Measurements from ENCODE around the gene CA9. TPM values are rescaled to one million over a fixed set of nuclear protein-coding genes. Genes with fewer than 3 reads are reported as not detected.
"Not testable (repeated sequence)": the region's sequence is repeated elsewhere in the genome, so short reads cannot be mapped to it uniquely, and the experiment has no call there.

CA9 gene
- total and polyA plus RNA-seq, 9 of the 15 experiments (the other 6 are each of a cell fraction or from before 2014, with no cell fraction given) = 0.15 to 10.6 (median 0.60) TPM; not detected in 4

DNA sequence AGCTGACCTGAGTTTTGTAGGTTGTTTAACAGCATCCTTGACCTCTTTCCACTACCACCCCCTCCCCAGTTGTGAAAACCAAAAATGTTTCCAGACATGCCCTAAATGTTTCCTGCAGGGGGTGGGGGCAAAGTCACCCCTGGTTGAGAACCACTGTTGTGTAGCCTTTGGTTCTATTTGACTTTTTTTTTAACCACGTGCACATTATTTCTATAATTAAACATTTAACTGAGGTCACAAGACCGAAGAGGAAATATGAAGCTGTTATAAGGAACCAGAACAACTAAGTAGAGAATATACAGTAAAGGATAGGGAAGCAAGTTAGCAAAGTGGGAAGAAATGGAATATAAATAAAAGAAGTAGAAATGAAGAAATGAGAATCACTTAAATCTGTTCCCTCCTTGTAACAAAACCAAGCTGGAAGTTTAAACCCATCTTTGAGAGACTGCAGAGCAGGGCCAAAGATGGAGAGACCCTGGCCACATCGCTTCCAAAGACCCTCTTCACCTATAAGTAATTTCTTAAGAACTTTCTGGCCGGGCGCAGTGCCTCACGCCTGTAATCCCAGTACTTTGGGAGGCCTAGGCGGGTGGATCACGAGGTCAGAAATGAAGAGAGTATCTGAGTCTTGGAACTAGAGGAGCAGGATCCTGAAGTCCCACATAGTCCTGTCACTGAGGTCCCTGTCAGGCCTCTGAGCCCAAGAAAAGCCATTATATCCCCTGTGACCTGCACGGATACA lies 37.4 kb upstream of the CA9 start (continued):
- TF ChIP-seq KAT7 (CRISPR knock-in tag; IDR thresholded peaks at IDR 0.05; ENCODE audit: borderline replicate concordance) = no peak
- no peak for TF ChIP-seq BHLHE40 (IDR thresholded peaks at IDR 0.05; ENCODE audit: low read length)

DNA sequence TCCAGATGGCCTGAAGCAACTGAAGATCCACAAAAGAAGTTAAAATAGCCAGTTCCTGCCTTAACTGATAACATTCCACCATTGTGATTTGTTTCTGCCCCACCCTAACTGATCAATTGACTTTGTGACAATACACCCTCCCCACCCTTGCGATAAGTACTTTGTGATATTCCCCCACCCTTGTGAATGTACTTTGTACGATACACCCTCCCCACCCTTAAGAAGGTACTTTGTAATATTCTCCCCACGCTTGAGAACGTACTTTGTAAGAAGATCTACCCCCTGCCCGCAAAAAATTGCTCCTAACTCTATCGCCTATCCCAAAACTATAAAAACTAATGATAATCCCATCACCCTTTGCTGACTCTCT lies 36.9 kb upstream of the CA9 start:
- 81% methylated on average over 6 of the region's 6 CpGs for WGBS (ENCODE audit: insufficient coverage, low coverage, missing lambda C conversion rate)
- not testable (repeated sequence) for BruUV-seq (replicated peaks)

DNA sequence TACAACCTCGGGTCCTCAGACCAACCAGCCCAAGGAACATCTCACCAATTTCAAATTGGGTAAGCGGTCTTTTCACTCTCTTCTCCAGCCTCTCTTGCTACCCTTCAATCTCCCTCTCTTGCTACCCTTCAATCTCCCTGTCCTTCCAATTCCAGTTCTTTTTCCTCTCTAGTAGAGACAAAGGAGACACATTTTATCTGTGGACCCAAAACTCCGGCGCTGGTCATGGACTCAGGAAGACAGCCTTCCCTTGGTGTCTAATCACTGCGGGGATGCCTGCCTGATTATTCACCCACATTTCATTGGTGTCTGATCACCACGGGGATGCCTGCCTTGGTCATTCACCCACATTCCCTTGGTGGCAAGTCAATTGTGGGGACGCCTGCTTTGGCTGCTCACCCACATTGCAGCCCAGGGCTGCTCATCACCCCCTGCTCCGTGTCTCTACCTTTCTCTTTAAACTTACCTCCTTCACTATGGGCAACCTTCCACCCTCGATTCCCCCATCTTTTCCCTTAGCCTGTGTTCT lies 36.2 kb upstream of the CA9 start:
- 24% methylated on average over 2 of the region's 9 CpGs for WGBS (ENCODE audit: insufficient coverage, low coverage, missing lambda C conversion rate)
- DNase-seq (ENCODE audit: extremely low read depth in 1 of 4, low spot score in 3 of 4); in situ Hi-C loops (cut with MboI); H3K27ac ChIP-seq (ENCODE audit: extremely low read depth, low read depth, low read length); BruUV-seq (replicated peaks); H3K9me3 ChIP-seq (replicated peaks; ENCODE audit: control insufficient read depth, insufficient read depth, low read depth, low read length); H3K4me2 ChIP-seq (ENCODE audit: insufficient read depth, low read length); POLR2A ChIA-PET; H3K9ac ChIP-seq (ENCODE audit: insufficient read depth in 1 of 2, low read depth in 2 of 2, low read length in 2 of 2); CTCF ChIA-PET (ENCODE audit: low intra/inter-chr PET ratio); intact Hi-C loops (cut with micrococcal nuclease); H3K4me1 ChIP-seq (replicated peaks in 1 of 2; ENCODE audit: control insufficient read depth in 2 of 2, insufficient read depth in 2 of 2, low read length in 2 of 2); H4K20me1 ChIP-seq (replicated peaks; ENCODE audit: control insufficient read depth, insufficient read depth, low read length); H3K36me3 ChIP-seq (ENCODE audit: control insufficient read depth, insufficient read depth, low read length); H3K4me3 ChIP-seq; H3K79me2 ChIP-seq (ENCODE audit: control insufficient read depth, insufficient read depth, low read length); FAIRE-seq; H3K27me3 ChIP-seq (ENCODE audit: control insufficient read depth in 2 of 2, insufficient read depth in 2 of 2, low read length in 2 of 2); H3K9me1 ChIP-seq (ENCODE audit: control insufficient read depth, insufficient read depth, low read length); H2AFZ ChIP-seq (ENCODE audit: low read depth, low read length); ATAC-seq: not testable (repeated sequence)

More for the DNA sequence above, 36.9 kb upstream of the CA9 start:
- in situ Hi-C loops (cut with MboI); H3K4me3 ChIP-seq; H3K27me3 ChIP-seq (ENCODE audit: control insufficient read depth in 2 of 2, insufficient read depth in 2 of 2, low read length in 2 of 2); H2AFZ ChIP-seq (ENCODE audit: low read depth, low read length); POLR2A ChIA-PET; H3K9me1 ChIP-seq (ENCODE audit: control insufficient read depth, insufficient read depth, low read length); ATAC-seq; DNase-seq (ENCODE audit: extremely low read depth in 1 of 4, low spot score in 3 of 4); H3K79me2 ChIP-seq (ENCODE audit: control insufficient read depth, insufficient read depth, low read length); H3K36me3 ChIP-seq (ENCODE audit: control insufficient read depth, insufficient read depth, low read length); H3K9me3 ChIP-seq (replicated peaks; ENCODE audit: control insufficient read depth, insufficient read depth, low read depth, low read length); H3K4me1 ChIP-seq (replicated peaks in 1 of 2; ENCODE audit: control insufficient read depth in 2 of 2, insufficient read depth in 2 of 2, low read length in 2 of 2); H3K4me2 ChIP-seq (ENCODE audit: insufficient read depth, low read length); H4K20me1 ChIP-seq (replicated peaks; ENCODE audit: control insufficient read depth, insufficient read depth, low read length); CTCF ChIA-PET (ENCODE audit: low intra/inter-chr PET ratio); intact Hi-C loops (cut with micrococcal nuclease); FAIRE-seq; H3K27ac ChIP-seq (ENCODE audit: extremely low read depth, low read depth, low read length); H3K9ac ChIP-seq (ENCODE audit: insufficient read depth in 1 of 2, low read depth in 2 of 2, low read length in 2 of 2): not testable (repeated sequence)
- peak; percentile 95 for TF ChIP-seq ZNF57 (CRISPR knock-in tag; IDR thresholded peaks at IDR 0.05)

DNA sequence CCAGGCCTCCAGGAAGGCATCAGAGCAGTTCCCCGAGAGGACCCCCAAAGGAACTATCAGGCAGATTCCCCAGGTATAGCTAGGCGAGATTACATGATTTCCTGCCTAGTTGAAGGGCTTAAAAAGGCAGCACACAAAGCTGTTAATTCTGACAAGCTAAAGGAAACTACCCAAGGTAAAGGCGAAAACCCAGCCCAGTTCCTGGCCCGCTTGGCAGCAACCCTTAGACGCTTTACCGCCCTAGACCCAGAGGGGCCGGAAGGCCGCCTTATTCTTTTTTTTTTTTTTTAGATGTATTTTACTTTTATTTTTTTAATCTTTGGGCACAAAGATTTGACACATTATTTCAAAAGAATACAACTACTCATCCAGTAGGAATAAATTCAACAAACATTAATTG lies 35.0 kb upstream of the CA9 start:
- H3K9ac ChIP-seq (ENCODE audit: insufficient read depth in 1 of 2, low read depth in 2 of 2, low read length in 2 of 2); BruUV-seq (replicated peaks); H4K20me1 ChIP-seq (replicated peaks; ENCODE audit: control insufficient read depth, insufficient read depth, low read length); in situ Hi-C loops (cut with MboI); DNase-seq (ENCODE audit: extremely low read depth in 1 of 4, low spot score in 3 of 4); H3K79me2 ChIP-seq (ENCODE audit: control insufficient read depth, insufficient read depth, low read length); CTCF ChIA-PET (ENCODE audit: low intra/inter-chr PET ratio); H2AFZ ChIP-seq (ENCODE audit: low read depth, low read length); H3K9me3 ChIP-seq (replicated peaks; ENCODE audit: control insufficient read depth, insufficient read depth, low read depth, low read length); H3K4me2 ChIP-seq (ENCODE audit: insufficient read depth, low read length); H3K9me1 ChIP-seq (ENCODE audit: control insufficient read depth, insufficient read depth, low read length); H3K27me3 ChIP-seq (ENCODE audit: control insufficient read depth in 2 of 2, insufficient read depth in 2 of 2, low read length in 2 of 2); H3K4me1 ChIP-seq (replicated peaks in 1 of 2; ENCODE audit: control insufficient read depth in 2 of 2, insufficient read depth in 2 of 2, low read length in 2 of 2); H3K36me3 ChIP-seq (ENCODE audit: control insufficient read depth, insufficient read depth, low read length); FAIRE-seq; intact Hi-C loops (cut with micrococcal nuclease); ATAC-seq; POLR2A ChIA-PET; H3K4me3 ChIP-seq; H3K27ac ChIP-seq (ENCODE audit: extremely low read depth, low read depth, low read length): not testable (repeated sequence)
- WGBS (ENCODE audit: insufficient coverage, low coverage, missing lambda C conversion rate) = 60% methylated on average over 1 of the region's 8 CpGs

Data from K562 (cell line).